Measurements from ENCODE around the gene GARIN3.

DNA sequence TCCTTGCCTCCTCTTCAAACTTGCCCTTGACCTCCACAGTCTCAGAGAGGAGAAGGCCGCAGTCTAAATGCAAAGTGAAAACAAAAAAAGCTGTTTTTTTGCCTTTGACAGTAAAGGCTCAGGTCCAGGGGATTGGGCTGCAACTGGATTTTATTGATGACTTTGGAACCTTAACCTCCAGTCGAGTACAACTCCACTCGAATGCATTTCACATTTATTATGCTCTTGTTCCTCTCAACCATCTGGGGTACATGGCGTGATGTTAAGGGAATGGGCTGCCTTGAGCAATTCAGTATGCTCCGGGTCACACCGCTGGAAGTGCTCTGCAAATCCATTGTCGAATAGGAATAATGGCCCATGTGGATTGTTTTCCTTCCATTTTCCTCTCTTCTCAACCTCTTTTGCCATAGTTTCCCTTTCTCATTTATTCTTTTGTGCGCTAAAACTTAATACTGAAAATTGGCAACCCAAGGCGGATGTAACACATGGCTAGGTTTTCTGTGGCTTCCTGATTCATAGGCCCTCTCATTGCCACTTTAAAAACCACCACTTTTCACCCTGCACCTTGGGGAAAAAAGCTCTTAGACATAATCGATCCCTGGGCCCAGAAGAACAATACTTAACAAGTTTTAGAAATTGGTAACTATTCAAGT, 48.9 kb upstream of the GARIN3 start:
- TF ChIP-seq POLR2A (IDR thresholded peaks at IDR 0.05): no peak
- TF ChIP-seq, protein P1, sequence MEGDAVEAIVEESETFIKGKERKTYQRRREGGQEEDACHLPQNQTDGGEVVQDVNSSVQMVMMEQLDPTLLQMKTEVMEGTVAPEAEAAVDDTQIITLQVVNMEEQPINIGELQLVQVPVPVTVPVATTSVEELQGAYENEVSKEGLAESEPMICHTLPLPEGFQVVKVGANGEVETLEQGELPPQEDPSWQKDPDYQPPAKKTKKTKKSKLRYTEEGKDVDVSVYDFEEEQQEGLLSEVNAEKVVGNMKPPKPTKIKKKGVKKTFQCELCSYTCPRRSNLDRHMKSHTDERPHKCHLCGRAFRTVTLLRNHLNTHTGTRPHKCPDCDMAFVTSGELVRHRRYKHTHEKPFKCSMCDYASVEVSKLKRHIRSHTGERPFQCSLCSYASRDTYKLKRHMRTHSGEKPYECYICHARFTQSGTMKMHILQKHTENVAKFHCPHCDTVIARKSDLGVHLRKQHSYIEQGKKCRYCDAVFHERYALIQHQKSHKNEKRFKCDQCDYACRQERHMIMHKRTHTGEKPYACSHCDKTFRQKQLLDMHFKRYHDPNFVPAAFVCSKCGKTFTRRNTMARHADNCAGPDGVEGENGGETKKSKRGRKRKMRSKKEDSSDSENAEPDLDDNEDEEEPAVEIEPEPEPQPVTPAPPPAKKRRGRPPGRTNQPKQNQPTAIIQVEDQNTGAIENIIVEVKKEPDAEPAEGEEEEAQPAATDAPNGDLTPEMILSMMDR (IDR thresholded peaks at IDR 0.05): no peak
